B cell (primary cell): ENCODE data around the gene FMNL2. TPM values are rescaled to one million over a fixed set of nuclear protein-coding genes. Genes with fewer than 3 reads are reported as not detected.

ENCODE experiments used
- ATAC-seq: fragments of 200-7000 bp; cut with Tn5 transposase; one replicate; pipeline ENCODE4 v1.10.0; 2021; ENCODE audit warnings: low read depth, mild to moderate bottlenecking, moderate number of reproducible peaks, moderate library complexity
- CTCF ChIA-PET: fragments of 350-600 bp; sonication (Branson Sonifier 250); formaldehyde crosslinking; loops from one replicate; lab custom pipeline; 2021; ENCODE audit warnings: antibody characterized with exemption, inconsistent platforms; lab: Charles Lee
- POLR2A ChIA-PET: fragments of 350-600 bp; sonication (Branson Sonifier 250); formaldehyde crosslinking; loops from one replicate; lab custom pipeline; 2021; ENCODE audit warnings: antibody characterized with exemption; lab: Charles Lee
- DNase-seq: peaks from one replicate; pipeline ENCODE4 v3.0.0; 2013
- H2AFZ ChIP-seq: 2 replicates; pipeline ENCODE4 v1.6.1; 2012; ENCODE audit warnings: mild to moderate bottlenecking, low read depth, low read length; ENCODE audit not compliant: insufficient read depth, poor library complexity, severe bottlenecking
- H3K27ac ChIP-seq, 2 donors: 1 replicate in 1 of 2; 2 replicates in 1 of 2; pipeline ENCODE4 v1.5.1; 2012 to 2013; ENCODE audit warnings: low read length in 2 of 2, mild to moderate bottlenecking in 2 of 2, moderate library complexity in 1 of 2
- H3K27me3 ChIP-seq, 4 experiments: fragments of 200-600 bp in 1 of 4; sonication (generic) in 1 of 4; replicated peaks in 1 of 4; 1 replicate in 2 of 4; 2 replicates in 2 of 4; pipeline versions ENCODE4 v1.6.1 to v1.7.0; 2013 to 2016; ENCODE audit warnings: low read length in 3 of 4, mild to moderate bottlenecking in 2 of 4, mixed read lengths in 1 of 4, moderate library complexity in 1 of 4; ENCODE audit not compliant: insufficient read depth in 4 of 4, control insufficient read depth in 3 of 4; ENCODE audit errors: control extremely low read depth in 1 of 4
- H3K36me3 ChIP-seq, 2 experiments: replicated peaks in 1 of 2; 1 replicate in 1 of 2; 2 replicates in 1 of 2; pipeline versions ENCODE4 v1.6.1 to v1.7.1; 2013; ENCODE audit warnings: low read length in 1 of 2; ENCODE audit not compliant: insufficient read depth in 2 of 2, control insufficient read depth in 1 of 2; ENCODE audit errors: control extremely low read depth in 1 of 2, extremely low read depth in 1 of 2
- H3K4me1 ChIP-seq, 2 donors: fragments of 200-600 bp in 1 of 2; sonication (generic) in 1 of 2; 1 replicate in 1 of 2; 2 replicates in 1 of 2; pipeline versions ENCODE4 v1.5.1 to v1.6.1; 2013 to 2017; ENCODE audit warnings: low read length in 2 of 2; ENCODE audit not compliant: control insufficient read depth in 2 of 2, insufficient read depth in 2 of 2
- H3K4me2 ChIP-seq: replicated peaks from 2 replicates; pipeline ENCODE3; 2012; ENCODE audit warnings: mild to moderate bottlenecking, low read depth, low read length; ENCODE audit not compliant: poor library complexity, severe bottlenecking
- H3K4me3 ChIP-seq, 5 experiments: fragments of 200-600 bp in 1 of 5; sonication (generic) in 1 of 5; 1 replicate in 3 of 5; 2 replicates in 2 of 5; pipeline versions ENCODE4 v1.5.1 to v1.7.0; 2011 to 2016; ENCODE audit warnings: low read length in 4 of 5, mild to moderate bottlenecking in 4 of 5, low read depth in 2 of 5, control low read depth in 1 of 5, moderate library complexity in 1 of 5; ENCODE audit not compliant: insufficient read depth in 1 of 5; ENCODE audit errors: control extremely low read depth in 1 of 5, extremely low read depth in 1 of 5
- H3K79me2 ChIP-seq: fragments of 200-600 bp; sonication (generic); one replicate; pipeline ENCODE4 v1.6.0; 2016; ENCODE audit warnings: low read length; ENCODE audit not compliant: control insufficient read depth, insufficient read depth
- H3K9ac ChIP-seq: fragments of 200-600 bp; sonication (generic); 2 replicates; pipeline ENCODE4 v1.6.1; 2017; ENCODE audit warnings: mild to moderate bottlenecking, low read length, moderate library complexity
- H3K9me3 ChIP-seq, 3 donors: one replicate each; pipeline versions ENCODE4 v1.6.1 to v1.7.1; 2013; ENCODE audit warnings: low read length in 2 of 3; ENCODE audit not compliant: control insufficient read depth in 2 of 3, insufficient read depth in 1 of 3; ENCODE audit errors: control extremely low read depth in 1 of 3
- H4K20me1 ChIP-seq: 2 replicates; pipeline ENCODE4 v1.6.0; 2012; ENCODE audit warnings: mild to moderate bottlenecking, low read length; ENCODE audit not compliant: insufficient read depth, control insufficient read depth, poor library complexity, severe bottlenecking
- H3K27ac Mint-ChIP-seq: one replicate; pipeline ENCODE4 v1.8.0; 2021; ENCODE audit warnings: mixed read lengths
- H3K27me3 Mint-ChIP-seq: one replicate; pipeline ENCODE4 v1.8.0; 2021; ENCODE audit warnings: mixed read lengths
- H3K4me1 Mint-ChIP-seq: one replicate; pipeline ENCODE4 v1.8.0; 2021; ENCODE audit warnings: mixed read lengths
- H3K4me3 Mint-ChIP-seq: one replicate; pipeline ENCODE4 v1.8.0; 2021; ENCODE audit warnings: mixed read lengths
- H3K9me3 Mint-ChIP-seq: one replicate; pipeline ENCODE4 v1.8.0; 2022; ENCODE audit warnings: mixed read lengths; ENCODE audit not compliant: insufficient read depth
- EZH2 ChIP-seq: IDR thresholded peaks from 2 replicates; pipeline ENCODE4 v1.6.1; 2012; ENCODE audit warnings: borderline replicate concordance, low read depth, mild to moderate bottlenecking, moderate library complexity, low read length; ENCODE audit not compliant: insufficient read depth, poor library complexity, severe bottlenecking
- WGBS: methylation state at CpG from one replicate; pipeline ENCODE4 v1.1.5; 2013; ENCODE audit warnings: missing lambda C conversion rate; ENCODE audit not compliant: insufficient coverage; 5-methylcytosine and 5-hydroxymethylcytosine counted together
- intact Hi-C: fragments of 100-400 bp; cut with micrococcal nuclease; formaldehyde crosslinking; loops from one replicate; pipeline ENCODE4 v1.10.0; 2022
- polyA plus RNA-seq: library from polyadenylated mRNA; depleted of rRNA; stranded (reverse); fragments of >200 nt; gene quantifications from 2 replicates; pipeline ENCODE4 v1.2.3, GENCODE V29; 2012
- total RNA-seq, 2 donors: library from RNA; stranded (reverse); fragments of 120-200 nt in 1 of 2; gene quantifications; 1 replicate in 1 of 2; 2 replicates in 1 of 2; pipeline versions ENCODE4 v1.2.3 to v1.2.4, GENCODE V29; 2013 to 2022
- TF ChIP-seq, protein P1 (sequence below): fragments of 200-600 bp; IDR thresholded peaks from one replicate; pipeline ENCODE4 v1.8.0; 2022; ENCODE audit warnings: antibody characterized with exemption, mild to moderate bottlenecking

Gene FMNL2
- total and polyA plus RNA-seq, 2 donors (not counting 1 experiment from before 2014, with no cell fraction given), result 0.73 to 8.8 TPM

DNA sequence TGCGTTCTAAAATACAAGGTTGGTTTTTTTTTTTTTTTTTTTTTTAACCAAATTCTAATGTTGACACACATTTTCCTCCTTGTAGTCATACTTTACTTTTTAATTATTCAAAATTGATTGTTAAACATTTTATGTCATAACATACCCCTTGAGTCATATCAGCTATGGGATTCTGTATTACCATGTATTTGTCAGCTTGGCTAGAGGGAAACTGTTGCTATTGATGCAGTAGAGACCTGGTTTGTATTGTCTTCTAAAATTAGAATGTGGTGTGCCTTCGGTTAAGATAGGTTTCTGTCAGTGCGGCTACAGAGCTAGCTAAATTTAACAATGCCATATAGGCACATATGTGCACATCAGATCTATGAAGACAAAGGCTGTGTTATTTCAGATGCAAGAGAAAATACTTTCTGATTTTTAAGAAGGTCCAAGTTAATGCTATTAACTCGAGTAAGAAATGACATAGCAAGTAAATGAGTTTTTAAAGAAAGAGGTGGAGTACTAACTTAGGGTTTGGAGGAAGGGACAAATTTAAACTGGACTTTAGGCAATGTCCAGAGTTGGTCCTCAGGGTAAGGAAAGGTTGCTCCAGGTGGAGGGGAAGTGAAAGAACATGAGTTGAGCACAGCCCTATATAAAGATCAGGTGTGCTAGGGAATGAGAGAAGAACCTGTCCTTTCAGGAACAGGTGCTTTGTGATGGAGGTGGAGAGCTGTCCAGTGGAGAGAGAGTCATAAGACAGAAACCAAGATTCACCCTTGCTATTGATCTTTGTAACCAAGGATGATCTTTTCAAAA, 230.0 kb downstream of the FMNL2 start:
- H3K4me3 ChIP-seq, result no peak overlapping the region
- H3K27ac ChIP-seq, result no peak overlapping the region
- no peak overlapping the region for H2AFZ ChIP-seq
- ChIA-PET CTCF (interaction anchor here (0.7 kb wide), 1 partner anchor 52 kb away, joined by 5 read pairs; no protein-coding TSS in a partner anchor), POLR2A (no interaction called here)
- H3K4me3 Mint-ChIP-seq, result no peak overlapping the region
- TF ChIP-seq EZH2, result no peak
- TF ChIP-seq, protein P1, sequence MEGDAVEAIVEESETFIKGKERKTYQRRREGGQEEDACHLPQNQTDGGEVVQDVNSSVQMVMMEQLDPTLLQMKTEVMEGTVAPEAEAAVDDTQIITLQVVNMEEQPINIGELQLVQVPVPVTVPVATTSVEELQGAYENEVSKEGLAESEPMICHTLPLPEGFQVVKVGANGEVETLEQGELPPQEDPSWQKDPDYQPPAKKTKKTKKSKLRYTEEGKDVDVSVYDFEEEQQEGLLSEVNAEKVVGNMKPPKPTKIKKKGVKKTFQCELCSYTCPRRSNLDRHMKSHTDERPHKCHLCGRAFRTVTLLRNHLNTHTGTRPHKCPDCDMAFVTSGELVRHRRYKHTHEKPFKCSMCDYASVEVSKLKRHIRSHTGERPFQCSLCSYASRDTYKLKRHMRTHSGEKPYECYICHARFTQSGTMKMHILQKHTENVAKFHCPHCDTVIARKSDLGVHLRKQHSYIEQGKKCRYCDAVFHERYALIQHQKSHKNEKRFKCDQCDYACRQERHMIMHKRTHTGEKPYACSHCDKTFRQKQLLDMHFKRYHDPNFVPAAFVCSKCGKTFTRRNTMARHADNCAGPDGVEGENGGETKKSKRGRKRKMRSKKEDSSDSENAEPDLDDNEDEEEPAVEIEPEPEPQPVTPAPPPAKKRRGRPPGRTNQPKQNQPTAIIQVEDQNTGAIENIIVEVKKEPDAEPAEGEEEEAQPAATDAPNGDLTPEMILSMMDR, result no peak
- no peaks in the 10 kb centered on the region for H3K27me3 Mint-ChIP-seq
- no peak overlapping the region for H3K9ac ChIP-seq
- peaks cover 23% of the 10 kb centered on the region for H3K4me1 Mint-ChIP-seq
- no peak for DNase-seq
- no peaks in the 10 kb centered on the region for H3K36me3 ChIP-seq
- no peak overlapping the region for H3K4me2 ChIP-seq
- H4K20me1 ChIP-seq, result no peaks in the 10 kb centered on the region
- H3K9me3 ChIP-seq, result no peaks in the 10 kb centered on the region
- peaks cover 5 to 12% of the 10 kb centered on the region in 2 donors for H3K4me1 ChIP-seq
- intact Hi-C loops, result no loop called here
- H3K27me3 ChIP-seq, result no peaks in the 10 kb centered on the region
- no peak for ATAC-seq
- H3K27ac Mint-ChIP-seq, result no peak overlapping the region
- H3K9me3 Mint-ChIP-seq, result no peaks in the 10 kb centered on the region
- 83% methylated on average over 1 of the region's 4 CpGs for WGBS
- H3K79me2 ChIP-seq, result no peaks in the 10 kb centered on the region
